K562 (cell line): ENCODE data around the gene CDADC1. TPM values are rescaled to one million over a fixed set of nuclear protein-coding genes. Genes with fewer than 3 reads are reported as not detected.

Experiments used
- ARID4B ChIP-seq: sonication (generic); formaldehyde crosslinking; IDR thresholded peaks from 2 replicates; pipeline ENCODE4 v1.8.0; 2022; ENCODE audit warnings: mild to moderate bottlenecking, missing genetic modification reagents
- BRD9 ChIP-seq: fragments of 450-650 bp; IDR thresholded peaks from 2 replicates; pipeline ENCODE4 v1.6.1; 2018; ENCODE audit warnings: low read depth; ENCODE audit not compliant: partially characterized antibody
- ESRRB ChIP-seq: fragments of 250-450 bp; sonication (Bioruptor Pico); IDR thresholded peaks from 2 replicates; pipeline ENCODE4 v1.5.0; 2020; ENCODE audit warnings: mild to moderate bottlenecking, moderate library complexity, borderline replicate concordance
- SFPQ ChIP-seq: fragments of 200-400 bp; formaldehyde crosslinking; IDR thresholded peaks from 2 replicates; pipeline ENCODE4 v1.6.1; 2017; ENCODE audit warnings: mild to moderate bottlenecking, low read depth, low read length, moderate library complexity
- ZNF12 ChIP-seq: sonication (generic); formaldehyde crosslinking; IDR thresholded peaks from 2 replicates; pipeline ENCODE4 v1.4.0; 2020; ENCODE audit warnings: mild to moderate bottlenecking, missing genetic modification reagents
- ZNF507 ChIP-seq: conservative IDR thresholded peaks from 2 replicates; pipeline ENCODE4 v1.6.1; 2017; ENCODE audit warnings: missing genetic modification characterization, missing compliant biosample characterization
- polyA plus RNA-seq, 8 experiments: library from polyadenylated mRNA; depleted of rRNA in 4 of 8; stranded (reverse) in 5 of 8; unstranded in 3 of 8; fragments of >200 nt; fragmentation: Nextera tagmentation in 2 of 8; fragmentation: Illumina TruSeq in 1 of 8; extraction: Ambion mirVana in 2 of 8; extraction: Trizol in 1 of 8; gene quantifications; 2 replicates each; pipeline versions ENCODE4 v1.2.1 to v1.2.3, GENCODE V29; 2011 to 2014; ENCODE audit warnings: inconsistent platforms in 1 of 8, missing spikeins in 1 of 8
- total RNA-seq, 7 experiments: library from RNA; depleted of rRNA in 6 of 7; stranded (reverse); fragments of >200 nt in 6 of 7; fragmentation: Illumina TruSeq in 2 of 7; extraction: Trizol in 2 of 7; gene quantifications; 2 replicates each; pipeline versions ENCODE4 v1.2.1 to v1.2.3, GENCODE V29; 2011 to 2021; ENCODE audit warnings: low replicate concordance in 1 of 7

CDADC1 gene
- total and polyA plus RNA-seq, 9 of the 15 experiments (the other 6 are each of a cell fraction or from before 2014, with no cell fraction given) = 4.1 to 11.8 (median 6.3) TPM

GRCh38 chr13:49308097-49308875, 60.6 kb downstream of the CDADC1 start (continued):
- TF ChIP-seq ARID4B (CRISPR knock-in tag) = no peak
- no peak for TF ChIP-seq ZNF12 (CRISPR knock-in tag)
- TF ChIP-seq ZNF507 = no peak
- TF ChIP-seq SFPQ = no peak
- TF ChIP-seq BRD9 = no peak
- no peak for TF ChIP-seq ESRRB (CRISPR knock-in tag)
